Liver (tissue), 9 donors: ENCODE data around the gene ACIN1. TPM values are rescaled to one million over a fixed set of nuclear protein-coding genes. Genes with fewer than 3 reads are reported as not detected.

ENCODE experiments used
- DNase-seq: peaks from one replicate; pipeline ENCODE4 v3.0.0-alpha.2; 2017; ENCODE audit warnings: low spot score
- H3K27ac ChIP-seq, 2 donors: one replicate each; pipeline ENCODE4 v1.7.0; 2013; ENCODE audit warnings: inconsistent platforms in 2 of 2, low read length in 2 of 2, control low read depth in 1 of 2, low read depth in 1 of 2, mild to moderate bottlenecking in 1 of 2
- H3K27me3 ChIP-seq, 4 donors: one replicate each; pipeline versions ENCODE4 v1.6.1 to v1.7.0; 2013; ENCODE audit warnings: low read length in 3 of 4, inconsistent platforms in 1 of 4, mild to moderate bottlenecking in 1 of 4, moderate library complexity in 1 of 4; ENCODE audit not compliant: control insufficient read depth in 4 of 4, insufficient read depth in 4 of 4
- H3K36me3 ChIP-seq, 4 donors: one replicate each; pipeline versions ENCODE4 v1.6.1 to v1.7.0; 2013; ENCODE audit warnings: low read length in 3 of 4, mild to moderate bottlenecking in 3 of 4, low read depth in 1 of 4, moderate library complexity in 1 of 4; ENCODE audit not compliant: control insufficient read depth in 4 of 4, insufficient read depth in 3 of 4
- H3K4me1 ChIP-seq, 4 donors: one replicate each; pipeline versions ENCODE4 v1.6.1 to v1.7.0; 2013; ENCODE audit warnings: low read length in 3 of 4, mild to moderate bottlenecking in 3 of 4, moderate library complexity in 1 of 4; ENCODE audit not compliant: control insufficient read depth in 4 of 4, insufficient read depth in 4 of 4
- H3K4me3 ChIP-seq, 3 donors: one replicate each; pipeline versions ENCODE4 v1.6.1 to v1.7.0; 2013; ENCODE audit warnings: low read length in 3 of 3, control low read depth in 1 of 3, low read depth in 1 of 3, mild to moderate bottlenecking in 1 of 3
- H3K9ac ChIP-seq, 2 donors: one replicate each; pipeline ENCODE4 v1.7.0; 2013; ENCODE audit warnings: low read length in 2 of 2, mild to moderate bottlenecking in 2 of 2, moderate library complexity in 2 of 2, control low read depth in 1 of 2, low read depth in 1 of 2
- H3K9me3 ChIP-seq, 4 donors: one replicate each; pipeline versions ENCODE4 v1.6.1 to v1.7.0; 2013; ENCODE audit warnings: low read length in 3 of 4; ENCODE audit not compliant: control insufficient read depth in 4 of 4
- EGR1 ChIP-seq, 2 donors: IDR thresholded peaks; 2 replicates each; pipeline ENCODE4 v1.6.1; 2016 to 2018; ENCODE audit warnings: antibody characterized with exemption in 2 of 2, low read depth in 2 of 2
- FOXA1 ChIP-seq: IDR thresholded peaks from 2 replicates; pipeline ENCODE4 v1.6.1; 2016; ENCODE audit warnings: antibody characterized with exemption
- FOXA2 ChIP-seq: IDR thresholded peaks from 2 replicates; pipeline ENCODE4 v1.6.1; 2016; ENCODE audit warnings: antibody characterized with exemption
- GABPA ChIP-seq, 2 donors: IDR thresholded peaks in 1 of 2; conservative IDR thresholded peaks in 1 of 2; 2 replicates each; pipeline ENCODE4 v1.6.1; 2016; ENCODE audit warnings: antibody characterized with exemption in 2 of 2, mild to moderate bottlenecking in 1 of 2, moderate library complexity in 1 of 2
- HNF4A ChIP-seq, 2 donors: conservative IDR thresholded peaks; 2 replicates each; pipeline ENCODE4 v1.6.1; 2016; ENCODE audit warnings: antibody characterized with exemption in 2 of 2, mild to moderate bottlenecking in 2 of 2
- HNF4G ChIP-seq: IDR thresholded peaks from 2 replicates; pipeline ENCODE4 v1.6.1; 2016; ENCODE audit warnings: antibody characterized with exemption
- JUND ChIP-seq, 2 donors: IDR thresholded peaks; 2 replicates each; pipeline ENCODE4 v1.6.1; 2016; ENCODE audit warnings: antibody characterized with exemption in 2 of 2
- NR2F2 ChIP-seq: IDR thresholded peaks from 2 replicates; pipeline ENCODE4 v1.6.1; 2016; ENCODE audit warnings: antibody characterized with exemption
- RAD21 ChIP-seq, 2 donors: IDR thresholded peaks; 2 replicates each; pipeline ENCODE4 v1.6.1; 2016; ENCODE audit warnings: antibody characterized with exemption in 2 of 2, mild to moderate bottlenecking in 2 of 2
- RXRA ChIP-seq, 2 donors: IDR thresholded peaks; 2 replicates each; pipeline ENCODE4 v1.6.1; 2017 to 2018; ENCODE audit warnings: antibody characterized with exemption in 2 of 2, mild to moderate bottlenecking in 1 of 2
- SP1 ChIP-seq: IDR thresholded peaks from 2 replicates; pipeline ENCODE4 v1.6.1; 2018; ENCODE audit warnings: antibody characterized with exemption, mild to moderate bottlenecking
- TAF1 ChIP-seq: conservative IDR thresholded peaks from 2 replicates; pipeline ENCODE4 v1.6.1; 2016; ENCODE audit warnings: antibody characterized with exemption, mild to moderate bottlenecking
- YY1 ChIP-seq: IDR thresholded peaks from 2 replicates; pipeline ENCODE4 v1.6.1; 2016; ENCODE audit warnings: antibody characterized with exemption, mild to moderate bottlenecking
- WGBS: extraction: QIAGEN DNeasy Blood & Tissue Kit; methylation state at CpG from one replicate; pipeline ENCODE4 v1.1.7; 2013; 5-methylcytosine and 5-hydroxymethylcytosine counted together
- polyA plus RNA-seq, 2 donors: library from polyadenylated mRNA; stranded (reverse) in 1 of 2; unstranded in 1 of 2; fragments of 200-250 nt in 1 of 2; fragments of >200 nt in 1 of 2; fragmentation: Nextera tagmentation in 1 of 2; extraction: Ambion mirVana in 1 of 2; gene quantifications; one replicate each; pipeline versions ENCODE4 v1.2.1 to v1.2.3, GENCODE V29; 2013 to 2015
- total RNA-seq, 2 donors: library from RNA; depleted of rRNA; stranded (reverse); fragments of >200 nt; gene quantifications; one replicate each; pipeline ENCODE4 v1.2.3, GENCODE V29; 2014
- TF ChIP-seq, protein P1 (sequence below): IDR thresholded peaks from 2 replicates; pipeline ENCODE4 v1.6.1; 2016; ENCODE audit warnings: antibody characterized with exemption, mild to moderate bottlenecking
- TF ChIP-seq, protein P2 (sequence below): fragments of 150-350 bp; IDR thresholded peaks from 2 replicates; pipeline ENCODE4 v1.5.1; 2017; ENCODE audit warnings: improper control_type of control experiment, low read depth, low read length; ENCODE audit not compliant: missing input control
- TF ChIP-seq, protein P3 (sequence below): IDR thresholded peaks from 2 replicates; pipeline ENCODE4 v1.6.1; 2016; ENCODE audit warnings: antibody characterized with exemption
- TF ChIP-seq, protein P4 (sequence below): IDR thresholded peaks from 2 replicates; pipeline ENCODE4 v1.6.1; 2016; ENCODE audit warnings: antibody characterized with exemption
- donor health status: healthy.
- donor health status: healthy.
- donor health status: healthy.
- donor health status: healthy.
- donor health status: healthy.

ACIN1 gene
- total and polyA plus RNA-seq, 4 donors, result 8.1 to 50.6 (median 37.1) TPM

DNA sequence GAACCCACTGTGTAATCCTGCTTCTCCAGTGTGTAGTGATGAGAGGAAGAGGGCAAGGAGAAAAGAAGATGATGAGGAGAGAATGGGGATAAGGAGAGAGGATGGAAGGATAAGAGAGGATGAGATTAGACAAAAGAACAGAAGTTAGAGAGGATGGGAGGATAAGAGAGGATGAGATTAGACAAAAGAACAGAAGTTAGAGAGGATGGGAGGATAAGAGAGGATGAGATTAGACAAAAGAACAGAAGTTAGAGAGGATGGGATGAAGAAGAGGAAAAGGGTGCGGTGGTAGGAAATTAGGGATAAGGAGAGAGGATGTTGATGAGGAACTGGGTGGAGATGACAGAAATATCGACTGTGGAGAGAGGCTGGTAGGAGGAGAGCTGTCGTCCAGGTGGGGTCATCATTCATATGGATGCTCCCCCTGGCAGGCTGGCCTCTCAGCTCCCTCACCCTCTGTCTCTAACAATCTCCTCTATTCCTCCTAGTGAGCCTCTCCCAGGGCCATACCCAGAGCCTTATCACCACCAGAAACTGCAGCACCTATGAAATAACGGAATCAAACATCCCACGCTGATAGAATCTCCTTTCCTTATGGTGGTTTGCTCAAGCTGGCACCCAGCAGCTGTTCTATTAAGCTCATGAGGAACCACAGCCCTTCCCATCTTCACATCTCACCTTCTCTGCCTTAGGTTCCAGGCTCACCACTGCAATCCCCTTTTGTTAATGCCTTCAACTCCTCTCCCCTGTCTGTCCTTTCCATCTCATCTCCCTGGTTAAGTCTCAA lies 15.8 kb upstream of the ACIN1 start:
- no peaks in the 10 kb centered on the region for H3K9me3 ChIP-seq
- H3K27me3 ChIP-seq, result no peaks in the 10 kb centered on the region
- TF ChIP-seq HNF4G (no peak), RAD21 (IDR thresholded peaks at IDR 0.05) (no peak), EGR1 (IDR thresholded peaks at IDR 0.05; ENCODE audit: low read depth in 2 of 2) (no peak), JUND (IDR thresholded peaks at IDR 0.05) (no peak), SP1 (no peak), FOXA2 (no peak), FOXA1 (no peak), YY1 (no peak), NR2F2 (no peak), GABPA (IDR thresholded peaks at IDR 0.05 in 1 of 2, conservative IDR thresholded peaks at IDR 0.05 in 1 of 2) (no peak), TAF1 (no peak), RXRA (IDR thresholded peaks at IDR 0.05) (no peak), HNF4A (conservative IDR thresholded peaks at IDR 0.05) (no peak)
- TF ChIP-seq, protein P1, sequence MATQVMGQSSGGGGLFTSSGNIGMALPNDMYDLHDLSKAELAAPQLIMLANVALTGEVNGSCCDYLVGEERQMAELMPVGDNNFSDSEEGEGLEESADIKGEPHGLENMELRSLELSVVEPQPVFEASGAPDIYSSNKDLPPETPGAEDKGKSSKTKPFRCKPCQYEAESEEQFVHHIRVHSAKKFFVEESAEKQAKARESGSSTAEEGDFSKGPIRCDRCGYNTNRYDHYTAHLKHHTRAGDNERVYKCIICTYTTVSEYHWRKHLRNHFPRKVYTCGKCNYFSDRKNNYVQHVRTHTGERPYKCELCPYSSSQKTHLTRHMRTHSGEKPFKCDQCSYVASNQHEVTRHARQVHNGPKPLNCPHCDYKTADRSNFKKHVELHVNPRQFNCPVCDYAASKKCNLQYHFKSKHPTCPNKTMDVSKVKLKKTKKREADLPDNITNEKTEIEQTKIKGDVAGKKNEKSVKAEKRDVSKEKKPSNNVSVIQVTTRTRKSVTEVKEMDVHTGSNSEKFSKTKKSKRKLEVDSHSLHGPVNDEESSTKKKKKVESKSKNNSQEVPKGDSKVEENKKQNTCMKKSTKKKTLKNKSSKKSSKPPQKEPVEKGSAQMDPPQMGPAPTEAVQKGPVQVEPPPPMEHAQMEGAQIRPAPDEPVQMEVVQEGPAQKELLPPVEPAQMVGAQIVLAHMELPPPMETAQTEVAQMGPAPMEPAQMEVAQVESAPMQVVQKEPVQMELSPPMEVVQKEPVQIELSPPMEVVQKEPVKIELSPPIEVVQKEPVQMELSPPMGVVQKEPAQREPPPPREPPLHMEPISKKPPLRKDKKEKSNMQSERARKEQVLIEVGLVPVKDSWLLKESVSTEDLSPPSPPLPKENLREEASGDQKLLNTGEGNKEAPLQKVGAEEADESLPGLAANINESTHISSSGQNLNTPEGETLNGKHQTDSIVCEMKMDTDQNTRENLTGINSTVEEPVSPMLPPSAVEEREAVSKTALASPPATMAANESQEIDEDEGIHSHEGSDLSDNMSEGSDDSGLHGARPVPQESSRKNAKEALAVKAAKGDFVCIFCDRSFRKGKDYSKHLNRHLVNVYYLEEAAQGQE, result no peak
- TF ChIP-seq, protein P2, sequence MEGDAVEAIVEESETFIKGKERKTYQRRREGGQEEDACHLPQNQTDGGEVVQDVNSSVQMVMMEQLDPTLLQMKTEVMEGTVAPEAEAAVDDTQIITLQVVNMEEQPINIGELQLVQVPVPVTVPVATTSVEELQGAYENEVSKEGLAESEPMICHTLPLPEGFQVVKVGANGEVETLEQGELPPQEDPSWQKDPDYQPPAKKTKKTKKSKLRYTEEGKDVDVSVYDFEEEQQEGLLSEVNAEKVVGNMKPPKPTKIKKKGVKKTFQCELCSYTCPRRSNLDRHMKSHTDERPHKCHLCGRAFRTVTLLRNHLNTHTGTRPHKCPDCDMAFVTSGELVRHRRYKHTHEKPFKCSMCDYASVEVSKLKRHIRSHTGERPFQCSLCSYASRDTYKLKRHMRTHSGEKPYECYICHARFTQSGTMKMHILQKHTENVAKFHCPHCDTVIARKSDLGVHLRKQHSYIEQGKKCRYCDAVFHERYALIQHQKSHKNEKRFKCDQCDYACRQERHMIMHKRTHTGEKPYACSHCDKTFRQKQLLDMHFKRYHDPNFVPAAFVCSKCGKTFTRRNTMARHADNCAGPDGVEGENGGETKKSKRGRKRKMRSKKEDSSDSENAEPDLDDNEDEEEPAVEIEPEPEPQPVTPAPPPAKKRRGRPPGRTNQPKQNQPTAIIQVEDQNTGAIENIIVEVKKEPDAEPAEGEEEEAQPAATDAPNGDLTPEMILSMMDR, result no peak
- TF ChIP-seq, protein P3, sequence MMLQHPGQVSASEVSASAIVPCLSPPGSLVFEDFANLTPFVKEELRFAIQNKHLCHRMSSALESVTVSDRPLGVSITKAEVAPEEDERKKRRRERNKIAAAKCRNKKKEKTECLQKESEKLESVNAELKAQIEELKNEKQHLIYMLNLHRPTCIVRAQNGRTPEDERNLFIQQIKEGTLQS, result no peak
- TF ChIP-seq, protein P4, sequence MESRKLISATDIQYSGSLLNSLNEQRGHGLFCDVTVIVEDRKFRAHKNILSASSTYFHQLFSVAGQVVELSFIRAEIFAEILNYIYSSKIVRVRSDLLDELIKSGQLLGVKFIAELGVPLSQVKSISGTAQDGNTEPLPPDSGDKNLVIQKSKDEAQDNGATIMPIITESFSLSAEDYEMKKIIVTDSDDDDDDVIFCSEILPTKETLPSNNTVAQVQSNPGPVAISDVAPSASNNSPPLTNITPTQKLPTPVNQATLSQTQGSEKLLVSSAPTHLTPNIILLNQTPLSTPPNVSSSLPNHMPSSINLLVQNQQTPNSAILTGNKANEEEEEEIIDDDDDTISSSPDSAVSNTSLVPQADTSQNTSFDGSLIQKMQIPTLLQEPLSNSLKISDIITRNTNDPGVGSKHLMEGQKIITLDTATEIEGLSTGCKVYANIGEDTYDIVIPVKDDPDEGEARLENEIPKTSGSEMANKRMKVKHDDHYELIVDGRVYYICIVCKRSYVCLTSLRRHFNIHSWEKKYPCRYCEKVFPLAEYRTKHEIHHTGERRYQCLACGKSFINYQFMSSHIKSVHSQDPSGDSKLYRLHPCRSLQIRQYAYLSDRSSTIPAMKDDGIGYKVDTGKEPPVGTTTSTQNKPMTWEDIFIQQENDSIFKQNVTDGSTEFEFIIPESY, result no peak
- 58% methylated on average over 5 of the region's 5 CpGs for WGBS
- no peaks in the 10 kb centered on the region for H3K4me1 ChIP-seq
- H3K9ac ChIP-seq, result no peak overlapping the region
- no peak overlapping the region for H3K27ac ChIP-seq
- DNase-seq, result no peak
- no peaks in the 10 kb centered on the region for H3K36me3 ChIP-seq
- no peak overlapping the region for H3K4me3 ChIP-seq
